Measurements from ENCODE around the gene ITPRIPL2.

DNA sequence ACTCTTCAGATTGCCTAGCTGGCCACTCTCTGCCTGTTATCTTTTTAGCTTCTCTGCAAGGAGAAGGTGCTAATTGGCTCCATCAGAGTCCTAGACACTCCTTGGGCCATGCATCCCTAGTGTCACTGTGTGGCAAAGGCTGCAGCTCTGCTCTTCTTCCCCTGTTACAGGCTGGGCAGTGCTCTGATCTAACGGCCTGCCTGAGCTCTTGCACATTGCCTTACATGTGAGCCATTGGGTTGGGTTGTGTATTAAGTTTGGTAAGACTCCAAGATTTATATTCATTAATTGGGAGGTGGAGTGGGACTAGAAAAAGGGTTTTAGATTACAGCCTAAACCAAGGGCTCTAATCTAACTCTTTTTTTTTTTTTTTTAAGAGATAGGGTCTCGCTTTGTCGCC lies 31.2 kb downstream of the ITPRIPL2 start:
- TF ChIP-seq POLR2A (IDR thresholded peaks at IDR 0.05) = no peak
- TF ChIP-seq, protein P1, sequence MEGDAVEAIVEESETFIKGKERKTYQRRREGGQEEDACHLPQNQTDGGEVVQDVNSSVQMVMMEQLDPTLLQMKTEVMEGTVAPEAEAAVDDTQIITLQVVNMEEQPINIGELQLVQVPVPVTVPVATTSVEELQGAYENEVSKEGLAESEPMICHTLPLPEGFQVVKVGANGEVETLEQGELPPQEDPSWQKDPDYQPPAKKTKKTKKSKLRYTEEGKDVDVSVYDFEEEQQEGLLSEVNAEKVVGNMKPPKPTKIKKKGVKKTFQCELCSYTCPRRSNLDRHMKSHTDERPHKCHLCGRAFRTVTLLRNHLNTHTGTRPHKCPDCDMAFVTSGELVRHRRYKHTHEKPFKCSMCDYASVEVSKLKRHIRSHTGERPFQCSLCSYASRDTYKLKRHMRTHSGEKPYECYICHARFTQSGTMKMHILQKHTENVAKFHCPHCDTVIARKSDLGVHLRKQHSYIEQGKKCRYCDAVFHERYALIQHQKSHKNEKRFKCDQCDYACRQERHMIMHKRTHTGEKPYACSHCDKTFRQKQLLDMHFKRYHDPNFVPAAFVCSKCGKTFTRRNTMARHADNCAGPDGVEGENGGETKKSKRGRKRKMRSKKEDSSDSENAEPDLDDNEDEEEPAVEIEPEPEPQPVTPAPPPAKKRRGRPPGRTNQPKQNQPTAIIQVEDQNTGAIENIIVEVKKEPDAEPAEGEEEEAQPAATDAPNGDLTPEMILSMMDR (IDR thresholded peaks at IDR 0.05 in 4 of 5, conservative IDR thresholded peaks at IDR 0.05 in 1 of 5) = no peak
